Chondrocyte (in vitro differentiated cells): ENCODE results near the gene USP7. TPM values are rescaled to one million over a fixed set of nuclear protein-coding genes. Genes with fewer than 3 reads are reported as not detected.

Source experiments
- DNase-seq: peaks from one replicate; pipeline ENCODE4 v3.0.0; 2021; ENCODE audit warnings: mixed read lengths, low spot score
- H3K27ac Mint-ChIP-seq: one replicate; pipeline ENCODE4 v1.8.0; 2021; ENCODE audit warnings: mild to moderate bottlenecking, moderate library complexity, mixed read lengths; ENCODE audit not compliant: unreplicated experiment
- H3K27me3 Mint-ChIP-seq: 2 replicates; pipeline ENCODE4 v1.8.0; 2021; ENCODE audit warnings: low read depth, mixed read lengths
- H3K36me3 Mint-ChIP-seq: 2 replicates; pipeline ENCODE4 v1.8.0; 2021; ENCODE audit warnings: low read depth, mixed read lengths
- H3K4me1 Mint-ChIP-seq: 2 replicates; pipeline ENCODE4 v1.8.0; 2021; ENCODE audit warnings: low read depth, mild to moderate bottlenecking, mixed read lengths
- H3K4me3 Mint-ChIP-seq: one replicate; pipeline ENCODE4 v1.8.0; 2021; ENCODE audit warnings: mild to moderate bottlenecking, moderate library complexity, mixed read lengths; ENCODE audit not compliant: unreplicated experiment
- H3K9me3 Mint-ChIP-seq: 2 replicates; pipeline ENCODE4 v1.8.0; 2021; ENCODE audit warnings: low read depth, mixed read lengths
- total RNA-seq: library from RNA; stranded (reverse); gene quantifications from 3 replicates; pipeline ENCODE4 v1.2.1, GENCODE V29; 2021
- TF ChIP-seq, protein P1 (sequence below): fragments of 200-600 bp; sonication (generic); IDR thresholded peaks from 2 replicates; pipeline ENCODE4 v1.5.0; 2021; ENCODE audit warnings: antibody characterized with exemption, mild to moderate bottlenecking, moderate library complexity

The USP7 gene
- total RNA-seq, 1 donor from 2014 or later: 90.6 TPM

DNA sequence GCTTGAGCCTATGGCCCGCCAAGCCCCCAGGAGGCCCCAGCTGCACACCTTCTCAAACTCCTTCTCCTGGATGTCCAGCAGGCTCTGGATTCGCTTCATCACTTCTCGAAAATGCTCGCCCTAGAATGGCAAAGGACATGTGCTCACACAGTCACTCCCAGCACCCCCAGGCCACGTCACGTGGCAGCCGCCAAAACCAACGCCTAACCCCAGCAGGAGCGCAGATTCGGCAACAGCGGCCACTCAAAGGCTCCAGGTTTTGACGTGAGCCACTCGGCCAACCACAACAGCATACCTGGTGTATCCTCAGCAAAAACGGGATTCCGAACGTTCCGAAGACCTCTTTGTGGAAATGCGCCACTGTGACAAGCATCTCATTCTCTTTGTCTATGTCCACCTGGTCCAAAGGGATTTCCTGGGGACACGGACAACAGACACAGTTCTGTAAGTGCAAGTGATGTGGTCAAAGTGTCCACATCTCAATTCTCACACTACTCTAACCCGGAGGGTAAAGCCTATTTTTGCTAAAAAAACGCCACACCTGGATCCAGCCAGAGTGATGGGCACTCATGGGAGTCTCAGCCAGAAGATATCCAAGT, 68.9 kb downstream of the USP7 start:
- H3K27me3 Mint-ChIP-seq: no peaks in the 10 kb centered on the region
- H3K27ac Mint-ChIP-seq: no peak overlapping the region
- no peaks in the 10 kb centered on the region for H3K9me3 Mint-ChIP-seq
- TF ChIP-seq, protein P1, sequence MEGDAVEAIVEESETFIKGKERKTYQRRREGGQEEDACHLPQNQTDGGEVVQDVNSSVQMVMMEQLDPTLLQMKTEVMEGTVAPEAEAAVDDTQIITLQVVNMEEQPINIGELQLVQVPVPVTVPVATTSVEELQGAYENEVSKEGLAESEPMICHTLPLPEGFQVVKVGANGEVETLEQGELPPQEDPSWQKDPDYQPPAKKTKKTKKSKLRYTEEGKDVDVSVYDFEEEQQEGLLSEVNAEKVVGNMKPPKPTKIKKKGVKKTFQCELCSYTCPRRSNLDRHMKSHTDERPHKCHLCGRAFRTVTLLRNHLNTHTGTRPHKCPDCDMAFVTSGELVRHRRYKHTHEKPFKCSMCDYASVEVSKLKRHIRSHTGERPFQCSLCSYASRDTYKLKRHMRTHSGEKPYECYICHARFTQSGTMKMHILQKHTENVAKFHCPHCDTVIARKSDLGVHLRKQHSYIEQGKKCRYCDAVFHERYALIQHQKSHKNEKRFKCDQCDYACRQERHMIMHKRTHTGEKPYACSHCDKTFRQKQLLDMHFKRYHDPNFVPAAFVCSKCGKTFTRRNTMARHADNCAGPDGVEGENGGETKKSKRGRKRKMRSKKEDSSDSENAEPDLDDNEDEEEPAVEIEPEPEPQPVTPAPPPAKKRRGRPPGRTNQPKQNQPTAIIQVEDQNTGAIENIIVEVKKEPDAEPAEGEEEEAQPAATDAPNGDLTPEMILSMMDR: no peak
- peaks cover 35% of the 10 kb centered on the region for H3K36me3 Mint-ChIP-seq
- peak; percentile 85 for DNase-seq
- no peak overlapping the region for H3K4me3 Mint-ChIP-seq
- peaks cover 10% of the 10 kb centered on the region for H3K4me1 Mint-ChIP-seq

DNA sequence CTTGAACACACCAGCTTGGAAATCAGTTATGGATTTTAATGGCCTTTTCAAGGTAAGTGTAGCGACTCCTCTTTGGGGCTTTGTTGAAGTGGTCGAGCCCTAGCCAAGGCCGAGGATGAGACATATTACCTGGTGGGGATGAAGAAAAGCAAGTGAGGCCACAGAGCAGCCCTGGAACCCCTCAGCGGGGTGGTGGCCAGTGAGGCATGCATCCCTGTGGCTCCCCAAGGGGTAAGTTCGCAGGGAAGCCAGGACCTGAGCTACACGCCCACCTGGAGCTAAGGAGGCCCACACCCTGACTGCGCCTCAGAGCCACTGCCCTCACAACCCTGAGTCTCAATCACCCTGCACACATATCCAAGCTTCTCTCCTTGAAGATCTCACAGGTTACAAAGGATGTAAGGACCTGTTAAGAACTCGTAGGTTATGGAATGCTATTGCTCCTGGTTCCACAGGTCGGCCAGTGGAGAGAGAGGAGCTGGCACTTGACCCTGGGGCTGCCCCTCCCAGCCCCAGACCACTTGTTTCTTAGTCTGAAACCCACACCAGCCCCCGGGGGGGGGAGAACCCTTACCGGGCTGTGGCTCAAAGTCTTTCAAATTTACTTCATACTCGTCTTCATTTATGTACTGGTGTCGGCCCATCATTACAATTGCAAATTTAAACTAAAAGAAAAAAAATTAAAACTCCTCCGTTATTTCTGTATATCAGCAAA, 69.6 kb downstream of the USP7 start:
- no peaks in the 10 kb centered on the region for H3K27me3 Mint-ChIP-seq
- DNase-seq: peak; percentile 72
- H3K27ac Mint-ChIP-seq: no peak overlapping the region
- no peak overlapping the region for H3K4me3 Mint-ChIP-seq
- H3K4me1 Mint-ChIP-seq: peaks cover 10% of the 10 kb centered on the region
- no peaks in the 10 kb centered on the region for H3K9me3 Mint-ChIP-seq
- H3K36me3 Mint-ChIP-seq: peaks cover 34% of the 10 kb centered on the region
- TF ChIP-seq, protein P1: no peak

DNA sequence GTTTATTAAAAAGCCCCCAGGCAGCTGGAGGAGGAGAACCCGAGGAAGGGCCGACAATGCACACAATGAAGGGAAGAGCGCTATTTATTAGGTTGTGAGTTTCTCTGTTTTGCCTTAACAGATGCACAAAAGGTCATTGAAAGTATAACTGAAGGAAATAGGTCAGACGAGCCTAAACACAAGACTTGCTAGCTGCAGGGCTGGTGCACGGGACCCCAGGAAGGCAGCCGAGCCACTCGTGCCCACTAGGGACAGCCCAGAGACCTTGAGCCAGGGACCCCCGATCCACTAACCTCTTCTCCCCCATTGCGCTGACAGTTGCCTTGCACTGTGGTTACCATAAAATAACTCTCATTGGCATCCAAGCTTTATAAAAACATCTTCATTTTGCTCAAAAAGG, 70.3 kb downstream of the USP7 start:
- Mint-ChIP-seq H3K27ac (no peak overlapping the region), H3K36me3 (peaks cover 31% of the 10 kb centered on the region), H3K4me3 (no peak overlapping the region), H3K9me3 (no peaks in the 10 kb centered on the region), H3K27me3 (no peaks in the 10 kb centered on the region), H3K4me1 (peaks cover 12% of the 10 kb centered on the region)
- peak; percentile 58 for DNase-seq
- TF ChIP-seq, protein P1: no peak

DNA sequence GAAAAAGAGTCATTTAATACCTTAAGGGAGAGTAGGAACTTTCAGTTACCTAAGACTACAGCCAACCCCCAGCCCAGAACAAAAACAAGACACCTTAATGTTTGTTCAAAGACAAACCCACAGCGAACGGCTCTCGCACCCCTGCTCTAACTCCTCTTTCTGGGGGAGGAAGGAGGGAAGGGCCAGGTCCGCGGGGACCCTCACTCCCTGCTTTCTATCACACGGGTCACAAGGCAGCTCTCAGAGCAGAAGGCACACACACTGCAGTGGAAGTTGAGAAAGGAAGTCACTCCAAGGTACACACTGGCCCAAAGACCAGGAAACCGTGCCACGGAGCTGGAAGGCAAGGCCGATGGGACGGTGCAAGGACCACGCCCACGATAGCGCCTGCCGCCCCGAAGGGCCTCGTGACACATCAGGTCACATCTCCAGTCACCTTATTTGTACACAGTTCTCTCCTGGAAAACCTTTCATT, 71.6 kb downstream of the USP7 start:
- H3K36me3 Mint-ChIP-seq: peaks cover 28% of the 10 kb centered on the region
- DNase-seq: peak; percentile 47
- no peaks in the 10 kb centered on the region for H3K27me3 Mint-ChIP-seq
- H3K27ac Mint-ChIP-seq: peak overlapping the region; percentile 70
- no peak overlapping the region for H3K4me3 Mint-ChIP-seq
- peaks cover 22% of the 10 kb centered on the region for H3K4me1 Mint-ChIP-seq
- TF ChIP-seq, protein P1: no peak
- no peaks in the 10 kb centered on the region for H3K9me3 Mint-ChIP-seq

DNA sequence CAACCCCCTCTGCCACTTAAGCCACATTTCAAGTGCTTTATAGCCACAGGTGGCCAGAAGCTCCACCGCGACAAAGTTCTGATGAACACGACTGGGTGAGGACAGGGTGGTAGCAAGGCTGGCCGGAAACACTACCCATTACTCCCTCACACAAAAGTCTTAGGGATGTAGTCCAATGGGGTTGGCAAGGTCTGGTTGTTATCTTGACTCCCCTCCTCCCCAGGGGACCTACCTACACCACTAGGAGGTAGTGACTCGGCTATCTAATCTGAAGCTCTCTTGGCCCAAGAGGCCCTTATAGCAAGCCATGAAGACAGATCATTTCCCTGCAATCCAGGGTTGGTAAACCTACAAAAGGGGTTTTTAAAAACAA, 73.2 kb downstream of the USP7 start:
- H3K9me3 Mint-ChIP-seq: no peaks in the 10 kb centered on the region
- H3K27me3 Mint-ChIP-seq: no peaks in the 10 kb centered on the region
- TF ChIP-seq, protein P1: no peak
- H3K27ac Mint-ChIP-seq: no peak overlapping the region
- peaks cover 36% of the 10 kb centered on the region for H3K4me1 Mint-ChIP-seq
- no peak overlapping the region for H3K4me3 Mint-ChIP-seq
- DNase-seq: peak; percentile 35
- peaks cover 28% of the 10 kb centered on the region for H3K36me3 Mint-ChIP-seq
